ENCODE results near the gene RNF113A. TPM values are rescaled to one million over a fixed set of nuclear protein-coding genes. Genes with fewer than 3 reads are reported as not detected.
"Not testable (repeated sequence)": the region's sequence is repeated elsewhere in the genome, so short reads cannot be mapped to it uniquely, and the experiment has no call there.

RNF113A gene
- total RNA-seq (2014; rRNA removed; shearing (Covaris generic)): 6.2 and 7.5 TPM in 2 replicates

GRCh38 chrX:119871599-119872395, at the start of gene RNF113A, which contains the start of gene NDUFA1:
TSS of gene RNF113A (minus strand) at chrX:119871733. CDS start at chrX:119871613, 120 bp downstream.
TSS of gene NDUFA1 (plus strand) at chrX:119871832. CDS start at chrX:119871912, 80 bp downstream.
- DNase-seq (ENCODE audit: low spot score): peak; percentile 89
- in situ Hi-C loops (cut with HindIII; ENCODE audit: low sequenced_read_pairs): no loop called here

- in situ Hi-C loops (cut with HindIII; ENCODE audit: low sequenced_read_pairs): no loop called here
- no peak for DNase-seq (ENCODE audit: low spot score)
These were observed 48.5 kb upstream of the RNF113A start for GRCh38 chrX:119919835-119920585.

DNA sequence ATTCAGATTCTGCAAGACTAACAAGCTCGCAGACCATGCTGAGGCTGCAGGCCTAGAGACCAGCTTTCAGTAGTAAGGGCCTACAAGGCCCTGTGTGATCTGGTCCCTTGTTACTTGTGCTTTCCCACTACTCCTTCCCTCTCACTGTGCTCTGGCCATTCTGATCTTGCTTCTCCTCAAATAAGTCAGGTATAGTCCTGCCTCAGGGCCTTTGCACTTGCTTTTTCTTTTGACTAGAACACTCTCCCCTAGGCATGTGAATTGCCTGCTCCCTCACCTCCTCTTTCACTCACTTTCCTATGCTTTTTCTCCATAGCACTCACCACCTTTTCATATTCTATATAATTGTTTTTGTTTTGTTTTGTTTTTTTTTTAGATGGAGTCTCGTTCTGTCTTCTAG, 46.3 kb upstream of the RNF113A start:
- in situ Hi-C loops (cut with HindIII; ENCODE audit: low sequenced_read_pairs): no loop called here

GRCh38 chrX:119916310-119916709, 44.8 kb upstream of the RNF113A start:
- DNase-seq (ENCODE audit: low spot score): no peak
- in situ Hi-C loops (cut with HindIII; ENCODE audit: low sequenced_read_pairs): no loop called here

More for the DNA sequence above, 46.3 kb upstream of the RNF113A start:
- DNase-seq (ENCODE audit: low spot score): no peak

DNA sequence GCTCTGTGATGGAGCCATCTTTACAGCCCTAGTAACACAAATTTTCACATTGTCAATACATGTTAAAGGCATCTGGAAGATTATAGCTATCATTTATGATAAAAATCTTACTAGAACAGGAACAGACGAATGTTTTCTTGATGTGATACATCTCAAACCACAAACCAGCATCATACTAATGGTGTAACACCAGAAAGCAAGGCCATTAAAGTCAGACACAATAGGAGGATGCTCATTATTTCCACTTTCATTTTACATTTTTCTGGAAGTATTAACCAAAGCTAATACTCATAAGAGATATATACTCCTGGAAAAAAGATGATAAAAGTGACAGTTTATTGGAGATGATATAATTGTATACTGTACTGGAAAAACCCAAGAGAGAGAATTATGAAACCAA, 29.4 kb upstream of the RNF113A start:
- in situ Hi-C loops (cut with HindIII; ENCODE audit: low sequenced_read_pairs): no loop called here
- no peak for DNase-seq (ENCODE audit: low spot score)

DNA sequence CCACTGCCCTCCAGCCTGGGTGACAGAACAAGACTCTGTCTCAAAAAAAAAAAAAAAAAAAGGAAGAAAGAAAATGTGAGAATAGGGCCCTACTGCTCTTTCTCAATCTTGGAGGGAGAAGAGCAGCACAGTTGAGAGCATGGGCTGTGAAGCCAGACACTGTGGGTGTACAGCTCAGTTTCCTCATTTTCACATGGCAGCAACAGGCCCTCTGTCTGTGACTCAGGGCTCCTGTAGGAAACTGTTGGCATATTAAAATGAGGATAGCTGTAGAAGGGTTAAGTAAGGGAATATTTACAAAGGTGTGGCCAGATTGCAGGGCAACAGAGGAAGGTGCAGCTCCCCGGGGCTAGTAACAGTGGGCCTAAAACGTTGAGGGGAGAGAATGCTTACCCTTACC, 27.6 kb upstream of the RNF113A start:
- in situ Hi-C loops (cut with HindIII; ENCODE audit: low sequenced_read_pairs): no loop called here

DNA sequence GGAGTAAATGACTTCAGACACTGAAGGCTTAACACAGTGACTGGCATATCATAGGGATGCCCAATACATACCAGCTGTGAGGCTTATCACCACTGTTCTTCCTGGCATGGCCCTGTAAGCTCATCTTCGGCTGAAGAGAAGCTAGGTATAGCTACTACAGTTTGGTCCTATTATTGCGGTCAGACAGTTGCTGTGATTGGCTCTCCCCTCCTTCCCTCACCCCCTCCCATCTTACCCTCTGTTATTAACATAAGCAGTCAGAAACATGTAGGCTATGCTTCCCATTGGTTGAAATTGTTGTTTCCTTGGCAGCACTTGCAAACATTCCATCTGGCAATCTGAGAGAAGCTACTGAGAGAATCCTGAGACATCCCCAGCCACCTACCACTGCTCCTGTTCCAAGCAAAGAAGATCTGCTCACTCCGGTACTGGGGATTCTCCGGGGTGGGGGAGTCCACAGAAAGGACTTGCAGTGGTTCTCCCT, 24.4 kb upstream of the RNF113A start, which contains the start of gene AKAP14:
Gene AKAP14 (plus strand): TSS at position 51 of the 484 bp plus-strand sequence. CDS start 7,331 bp downstream, outside the sequence.
- peak; percentile 28 for DNase-seq (ENCODE audit: low spot score)

More for the DNA sequence above, 27.6 kb upstream of the RNF113A start:
- no peak for DNase-seq (ENCODE audit: low spot score)

GRCh38 chrX:119891961-119892692, 20.6 kb upstream of the RNF113A start:
- DNase-seq (ENCODE audit: low spot score); in situ Hi-C loops (cut with HindIII; ENCODE audit: low sequenced_read_pairs): not testable (repeated sequence)

More for the DNA sequence above, 24.4 kb upstream of the RNF113A start, which contains the start of gene AKAP14:
- in situ Hi-C loops (cut with HindIII; ENCODE audit: low sequenced_read_pairs): no loop called here

- DNase-seq (ENCODE audit: low spot score); in situ Hi-C loops (cut with HindIII; ENCODE audit: low sequenced_read_pairs): not testable (repeated sequence)
These were observed 19.1 kb upstream of the RNF113A start for GRCh38 chrX:119890626-119891025.

GRCh38 chrX:119887721-119888425, 16.3 kb upstream of the RNF113A start:
- in situ Hi-C loops (cut with HindIII; ENCODE audit: low sequenced_read_pairs): no loop called here

DNA sequence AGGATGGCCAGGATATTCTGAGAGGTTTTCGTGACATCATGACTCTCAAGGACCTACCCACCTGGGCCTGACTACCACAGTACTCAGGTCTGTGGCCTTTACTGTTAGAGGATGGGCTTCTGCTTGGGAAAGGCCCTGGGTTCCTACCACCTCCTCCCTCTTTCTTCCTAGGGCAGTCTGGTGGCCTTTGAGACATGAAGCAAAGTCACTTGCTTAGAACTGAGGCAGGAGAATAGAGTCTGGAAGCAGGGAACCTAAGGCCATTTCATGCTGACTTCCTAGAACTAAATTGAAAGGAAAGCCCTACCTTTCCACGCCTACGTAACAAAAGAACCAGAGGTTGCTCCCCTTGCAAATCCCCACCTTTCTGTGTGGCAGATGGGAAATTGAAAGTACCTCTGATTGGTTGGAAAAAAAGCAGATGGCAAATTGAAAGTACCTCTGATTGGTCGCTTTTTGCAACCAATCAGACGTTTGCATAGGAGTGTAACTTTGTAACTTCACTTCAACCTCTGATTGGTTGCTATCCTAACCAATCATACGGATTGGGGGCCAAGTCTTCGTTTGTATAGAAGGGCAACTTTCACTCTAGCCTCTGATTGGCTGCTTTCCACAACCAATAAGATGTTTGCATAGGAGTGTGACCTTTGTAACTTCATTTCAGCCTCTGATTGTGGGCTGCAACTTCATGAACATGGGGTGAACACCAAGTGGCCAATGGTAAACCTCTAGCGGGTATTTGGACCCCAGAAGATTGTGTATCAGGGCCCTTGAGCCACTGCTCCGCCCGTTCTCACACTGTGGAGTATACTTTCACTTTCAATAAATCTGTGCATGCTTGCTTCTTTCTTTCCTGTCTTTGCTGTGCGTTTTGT, 14.3 kb upstream of the RNF113A start:
- in situ Hi-C loops (cut with HindIII; ENCODE audit: low sequenced_read_pairs): no loop called here

More at GRCh38 chrX:119887721-119888425, 16.3 kb upstream of the RNF113A start:
- peak; percentile 37 for DNase-seq (ENCODE audit: low spot score)

DNA sequence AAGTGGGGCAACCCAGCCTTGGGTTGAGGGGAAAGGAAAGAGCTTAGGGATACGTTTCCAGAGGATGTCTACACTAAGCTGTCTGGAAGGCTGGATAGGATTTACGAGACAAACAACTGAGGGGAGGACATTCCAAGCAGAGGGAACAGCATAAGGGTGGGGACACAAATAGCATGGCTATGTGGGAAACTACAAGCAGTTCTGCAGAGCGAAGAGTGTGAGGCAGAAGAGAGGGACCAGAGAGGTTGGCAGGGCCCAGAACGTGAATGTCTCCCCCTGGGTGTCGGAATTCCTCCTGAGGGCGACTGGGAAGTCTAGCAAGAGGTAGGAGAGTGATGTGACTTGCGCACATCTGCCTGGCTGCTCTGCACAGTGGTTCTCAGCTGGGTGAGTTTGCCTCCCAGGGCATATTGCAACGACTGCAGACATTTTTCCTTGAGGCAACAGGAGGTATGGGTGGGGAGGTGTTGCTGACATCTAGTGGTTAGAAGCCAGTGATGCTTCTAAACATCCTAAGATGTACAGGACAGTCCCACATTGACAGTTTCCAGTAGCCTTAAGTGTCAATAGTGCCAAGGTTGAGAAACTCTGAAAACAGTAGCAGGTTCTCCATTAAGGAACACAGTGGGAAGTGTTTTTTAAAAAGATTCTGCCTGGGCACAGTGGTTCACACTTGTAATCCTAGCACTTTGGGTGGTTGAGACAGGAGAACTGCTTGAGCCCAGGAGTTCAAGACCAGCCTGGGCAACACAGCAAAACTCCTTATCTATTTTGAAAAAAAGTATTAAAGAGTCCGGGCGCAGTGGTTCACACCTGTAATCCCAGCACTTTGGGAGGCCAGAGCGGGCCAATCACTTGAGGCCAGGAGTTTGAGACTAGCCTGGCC, 9.3 kb upstream of the RNF113A start:
- in situ Hi-C loops (cut with HindIII; ENCODE audit: low sequenced_read_pairs): no loop called here
- peak; percentile 45 for DNase-seq (ENCODE audit: low spot score)

More for the DNA sequence above, 14.3 kb upstream of the RNF113A start:
- no peak for DNase-seq (ENCODE audit: low spot score)

GRCh38 chrX:119880076-119880475, 8.5 kb upstream of the RNF113A start:
- in situ Hi-C loops (cut with HindIII; ENCODE audit: low sequenced_read_pairs): no loop called here
- DNase-seq (ENCODE audit: low spot score): no peak

GRCh38 chrX:119878740-119879139, 7.2 kb upstream of the RNF113A start:
- in situ Hi-C loops (cut with HindIII; ENCODE audit: low sequenced_read_pairs): no loop called here
- DNase-seq (ENCODE audit: low spot score): no peak

DNA sequence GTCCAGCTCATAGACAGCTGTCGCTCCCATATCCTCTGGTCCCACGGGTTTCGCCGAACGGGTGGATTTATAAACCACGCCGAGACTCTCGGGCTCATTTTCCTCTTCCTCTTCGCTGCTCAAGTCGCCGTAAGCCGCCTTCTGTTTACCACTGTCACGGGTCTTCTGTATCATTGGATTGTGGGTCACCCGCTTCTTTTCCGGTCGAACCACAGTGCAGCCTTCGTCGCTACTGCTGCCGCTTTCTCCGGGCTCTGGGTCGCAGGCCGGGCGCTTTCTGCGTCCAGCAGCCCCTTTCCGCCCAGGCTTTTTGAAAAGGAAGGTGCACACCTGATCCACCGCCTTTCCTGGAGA, 311 bp downstream of the RNF113A start:
- no peak for DNase-seq (ENCODE audit: low spot score)
- in situ Hi-C loops (cut with HindIII; ENCODE audit: low sequenced_read_pairs): no loop called here

- in situ Hi-C loops (cut with HindIII; ENCODE audit: low sequenced_read_pairs): no loop called here
- peak; percentile 19 for DNase-seq (ENCODE audit: low spot score)
These were observed 854 bp downstream of the RNF113A start for GRCh38 chrX:119870626-119871131.

Measured in G401 (cell line).